ENCODE results near the gene TLR10.

GRCh38 chr4:38735870-38736269 lies 46.9 kb downstream of the TLR10 start:
- no peak for TF ChIP-seq CTCF (IDR thresholded peaks at IDR 0.05; ENCODE audit: low read depth, low read length)
- TF ChIP-seq EZH2phosphoT487 (IDR thresholded peaks at IDR 0.05; ENCODE audit: low read depth) = no peak

Data from OCI-LY3 (cell line).